H1 (cell line): ENCODE data around the gene CYLD. TPM values are rescaled to one million over a fixed set of nuclear protein-coding genes. Genes with fewer than 3 reads are reported as not detected.

Experiments
- CTCF ChIA-PET: fragments of 300-600 bp; sonication (Branson Sonifier 250); formaldehyde crosslinking; loops from one replicate; lab custom pipeline; 2021; ENCODE audit not compliant: partially characterized antibody; lab: Charles Lee
- POLR2A ChIA-PET: fragments of 300-600 bp; sonication (Branson Sonifier 250); formaldehyde crosslinking; loops from one replicate; lab custom pipeline; 2021; ENCODE audit warnings: inconsistent platforms; ENCODE audit not compliant: partially characterized antibody; lab: Charles Lee
- DNase-seq, 2 experiments: peaks; one replicate each; pipeline versions ENCODE4 v3.0.0 to v3.0.0-alpha.2; 2010 to 2022; ENCODE audit warnings: low spot score in 2 of 2, low read depth in 1 of 2, mixed read lengths in 1 of 2
- FAIRE-seq: peaks from 2 replicates; lab custom pipeline; 2011; peaks lifted over from hg19 to GRCh38; lab: Jason Lieb, UNC
- H2AFZ ChIP-seq: 2 replicates; pipeline ENCODE4 v1.8.1; 2012; ENCODE audit warnings: low read length, inconsistent platforms
- H2AK5ac ChIP-seq: 2 replicates; pipeline ENCODE4 v1.6.1; 2013; ENCODE audit warnings: low read depth, low read length
- H2BK120ac ChIP-seq: replicated peaks from 2 replicates; pipeline ENCODE3; 2013; ENCODE audit warnings: low read depth, low read length, inconsistent platforms
- H2BK12ac ChIP-seq: 2 replicates; pipeline ENCODE4 v1.6.1; 2013; ENCODE audit warnings: low read depth, low read length
- H2BK15ac ChIP-seq: 2 replicates; pipeline ENCODE4 v1.6.1; 2013; ENCODE audit warnings: low read length
- H2BK20ac ChIP-seq: 2 replicates; pipeline ENCODE4 v1.6.1; 2013; ENCODE audit warnings: low read length
- H2BK5ac ChIP-seq: 2 replicates; pipeline ENCODE4 v1.6.1; 2013; ENCODE audit warnings: low read depth, low read length
- H3K14ac ChIP-seq: 2 replicates; pipeline ENCODE4 v1.6.1; 2013; ENCODE audit warnings: inconsistent platforms; ENCODE audit not compliant: insufficient read length
- H3K18ac ChIP-seq: 2 replicates; pipeline ENCODE4 v1.6.1; 2013; ENCODE audit warnings: low read length; ENCODE audit errors: extremely low read depth
- H3K23ac ChIP-seq: 2 replicates; pipeline ENCODE4 v1.6.1; 2013; ENCODE audit warnings: inconsistent platforms; ENCODE audit not compliant: insufficient read length
- H3K23me2 ChIP-seq: 2 replicates; pipeline ENCODE4 v1.6.1; 2013; ENCODE audit warnings: low read depth, low read length
- H3K27ac ChIP-seq: 2 replicates; pipeline ENCODE4 v1.6.1; 2011; ENCODE audit warnings: low read depth, low read length, inconsistent platforms
- H3K27me3 ChIP-seq, 4 experiments: replicated peaks in 1 of 4; 1 replicate in 1 of 4; 2 replicates in 3 of 4; pipeline versions ENCODE4 v1.6.1 to v1.8.1; 2011 to 2013; ENCODE audit warnings: low read length in 3 of 4, mild to moderate bottlenecking in 3 of 4, inconsistent platforms in 2 of 4, mixed read lengths in 2 of 4, moderate library complexity in 1 of 4; ENCODE audit not compliant: control insufficient read depth in 3 of 4, insufficient read depth in 3 of 4; ENCODE audit errors: extremely low read depth in 1 of 4
- H3K36me3 ChIP-seq, 4 experiments: 2 replicates each; pipeline versions ENCODE4 v1.6.1 to v1.8.1; 2011 to 2013; ENCODE audit warnings: mild to moderate bottlenecking in 4 of 4, low read length in 3 of 4, moderate library complexity in 2 of 4, control low read depth in 1 of 4, inconsistent platforms in 1 of 4; ENCODE audit not compliant: insufficient read depth in 4 of 4, control insufficient read depth in 2 of 4
- H3K4ac ChIP-seq: replicated peaks from 2 replicates; pipeline ENCODE3; 2013; ENCODE audit warnings: low read length, low read depth, mixed read lengths, inconsistent platforms; ENCODE audit not compliant: insufficient read length
- H3K4me1 ChIP-seq, 4 experiments: replicated peaks in 1 of 4; 1 replicate in 1 of 4; 2 replicates in 3 of 4; pipeline versions ENCODE4 v1.6.1 to v1.8.1; 2011 to 2013; ENCODE audit warnings: low read length in 3 of 4, inconsistent platforms in 2 of 4, mixed read lengths in 1 of 4; ENCODE audit not compliant: insufficient read depth in 4 of 4, control insufficient read depth in 3 of 4
- H3K4me2 ChIP-seq, 2 experiments: 2 replicates each; pipeline versions ENCODE4 v1.6.1 to v1.8.1; 2011 to 2013; ENCODE audit warnings: low read depth in 2 of 2, low read length in 2 of 2, control low read depth in 1 of 2, inconsistent platforms in 1 of 2, mild to moderate bottlenecking in 1 of 2; ENCODE audit not compliant: insufficient read depth in 1 of 2
- H3K4me3 ChIP-seq, 4 experiments: fragments of 200-600, 300-600 bp in 1 of 4; sonication (generic), shearing (Covaris generic), sonication (Bioruptor Twin) in 1 of 4; 2 replicates each; pipeline versions ENCODE4 v1.5.1 to v1.8.1; 2011 to 2016; ENCODE audit warnings: low read length in 4 of 4, low read depth in 3 of 4, control low read depth in 2 of 4, inconsistent platforms in 2 of 4, mild to moderate bottlenecking in 2 of 4, mixed read lengths in 1 of 4, moderate library complexity in 1 of 4; ENCODE audit not compliant: insufficient read depth in 2 of 4; ENCODE audit errors: extremely low read depth in 1 of 4
- H3K56ac ChIP-seq: replicated peaks from 2 replicates; pipeline ENCODE3; 2013; ENCODE audit warnings: low read depth, mild to moderate bottlenecking, mixed read lengths, low read length, inconsistent platforms; ENCODE audit not compliant: insufficient read length
- H3K79me1 ChIP-seq: 2 replicates; pipeline ENCODE4 v1.6.1; 2013; ENCODE audit warnings: low read depth, low read length, control low read depth
- H3K79me2 ChIP-seq, 2 experiments: 2 replicates each; pipeline versions ENCODE4 v1.6.1 to v1.8.1; 2012 to 2013; ENCODE audit warnings: low read length in 2 of 2, mild to moderate bottlenecking in 2 of 2, inconsistent platforms in 1 of 2; ENCODE audit not compliant: insufficient read depth in 2 of 2, control insufficient read depth in 1 of 2
- H3K9ac ChIP-seq, 4 experiments: replicated peaks in 1 of 4; 1 replicate in 1 of 4; 2 replicates in 3 of 4; pipeline versions ENCODE4 v1.6.1 to v1.8.1; 2011 to 2013; ENCODE audit warnings: low read depth in 3 of 4, low read length in 3 of 4, control low read depth in 2 of 4, mild to moderate bottlenecking in 2 of 4, moderate library complexity in 2 of 4, inconsistent platforms in 1 of 4; ENCODE audit errors: extremely low read depth in 1 of 4
- H3K9me3 ChIP-seq, 2 experiments: 2 replicates each; pipeline versions ENCODE4 v1.6.1 to v1.8.1; 2012 to 2013; ENCODE audit warnings: mild to moderate bottlenecking in 2 of 2, moderate library complexity in 2 of 2, control low read depth in 1 of 2, inconsistent platforms in 1 of 2, low read depth in 1 of 2, low read length in 1 of 2, mixed read lengths in 1 of 2; ENCODE audit not compliant: insufficient read depth in 2 of 2
- H4K20me1 ChIP-seq, 2 experiments: replicated peaks in 1 of 2; 2 replicates each; pipeline versions ENCODE3 to v1.8.1; 2011 to 2013; ENCODE audit warnings: inconsistent platforms in 2 of 2, low read length in 2 of 2, mild to moderate bottlenecking in 1 of 2; ENCODE audit not compliant: insufficient read depth in 2 of 2, control insufficient read depth in 1 of 2
- H4K5ac ChIP-seq: 2 replicates; pipeline ENCODE4 v1.6.1; 2013; ENCODE audit warnings: low read length, low read depth, mixed read lengths, inconsistent platforms; ENCODE audit not compliant: insufficient read length
- H4K8ac ChIP-seq: 2 replicates; pipeline ENCODE4 v1.8.0; 2013; ENCODE audit warnings: mild to moderate bottlenecking, moderate library complexity, low read length, inconsistent platforms; ENCODE audit not compliant: insufficient read depth; ENCODE audit errors: extremely low read depth
- H4K91ac ChIP-seq: replicated peaks from 2 replicates; pipeline ENCODE3; 2013; ENCODE audit warnings: low read length, mixed read lengths, inconsistent platforms; ENCODE audit not compliant: insufficient read length
- WGBS, 2 experiments: shearing (Covaris generic) in 1 of 2; methylation state at CpG; one replicate each; pipeline versions ENCODE4 v1.1.6 to v1.1.7; 2013 to 2015; ENCODE audit warnings: low lambda C conversion rate in 2 of 2, mixed read lengths in 2 of 2, inconsistent platforms in 1 of 2, low coverage in 1 of 2, missing lambda C conversion rate in 1 of 2; ENCODE audit not compliant: insufficient replicate concordance in 2 of 2, insufficient coverage in 1 of 2, insufficient read length in 1 of 2; ENCODE audit errors: extremely low coverage in 1 of 2, missing lambda C conversion rate in 1 of 2; 5-methylcytosine and 5-hydroxymethylcytosine counted together
- polyA plus RNA-seq, 7 experiments: library from polyadenylated mRNA; depleted of rRNA in 3 of 7; stranded (reverse) in 5 of 7; unstranded in 2 of 7; fragments of >200 nt in 5 of 7; fragments of 200-250 nt in 2 of 7; gene quantifications; 1 replicate in 5 of 7; 2 replicates in 1 of 7; 4 replicates in 1 of 7; pipeline versions ENCODE4 v1.2.1 to v1.2.3, GENCODE V29; 2011 to 2013; ENCODE audit warnings: missing spikeins in 2 of 7, mixed read lengths in 2 of 7
- total RNA-seq: library from RNA; stranded (reverse); fragmentation: NEBNext Ultra II Directional; extraction: Animal tissue kit (Norgen Biotek cat#: 25700); gene quantifications from 2 replicates; pipeline ENCODE4 v1.2.1, GENCODE V29; 2021

The CYLD gene
- total and polyA plus RNA-seq, 2 of the 8 experiments (the other 6 are each of a cell fraction or from before 2014, with no cell fraction given) = 3.7 to 18.8 TPM

GRCh38 chr16:50711040-50711439 lies 30.8 kb upstream of the CYLD start:
- Histone ChIP-seq H4K91ac (no peak overlapping the region), H3K4me3 (no peak overlapping the region), H4K5ac (no peak overlapping the region), H3K18ac (no peak overlapping the region), H2BK15ac (no peak overlapping the region), H2BK12ac (no peak overlapping the region), H3K4ac (no peak overlapping the region), H2BK5ac (no peak overlapping the region), H3K27ac (no peak overlapping the region), H3K23me2 (no peaks in the 10 kb centered on the region; the same call in 1 of the 2 replicates), H3K79me2 (no peaks in the 10 kb centered on the region), H2BK120ac (no peak overlapping the region), H3K9me3 (no peaks in the 10 kb centered on the region), H3K9ac (no peak overlapping the region), H2AK5ac (no peak overlapping the region), H3K56ac (no peak overlapping the region), H3K27me3 (no peaks in the 10 kb centered on the region), H3K36me3 (no peaks in the 10 kb centered on the region), H2BK20ac (no peak overlapping the region), H3K4me1 (peaks cover 0 to 3% (median 0%) of the 10 kb centered on the region in 4 experiments; a peak in 1 of 7 replicates), H4K20me1 (no peaks in the 10 kb centered on the region), H3K4me2 (no peak overlapping the region), H3K14ac (no peak overlapping the region), H2AFZ (no peak overlapping the region), H4K8ac (no peak overlapping the region; the same call in 1 of the 2 replicates), H3K23ac (no peak overlapping the region), H3K79me1 (no peaks in the 10 kb centered on the region)
- POLR2A ChIA-PET = interaction anchor here (0.6 kb wide), 1 partner anchor 109 kb away, joined by 4 read pairs; no protein-coding TSS in a partner anchor
- WGBS, 2 experiments = 97% methylated on average over 21 of the region's 21 CpGs; no CpG with 5 or more reads in 1 of the 2 experiments
- CTCF ChIA-PET = interaction anchor here (0.7 to 2.5 kb wide), 7 partner anchors 9 to 95 kb away, joined by 3 to 9 read pairs (median 4); no protein-coding TSS in a partner anchor
- FAIRE-seq (no peak), DNase-seq (no peak)
